HG03558 (cell line): ENCODE data around the gene LACTBL1.

Source experiments
- ATAC-seq: cut with Tn5 transposase; IDR thresholded peaks from one replicate; pipeline ENCODE4 v1.9.1; 2021; ENCODE audit warnings: moderate number of reproducible peaks; ENCODE audit not compliant: unreplicated experiment; ENCODE audit errors: extremely low read depth

LACTBL1 gene

DNA sequence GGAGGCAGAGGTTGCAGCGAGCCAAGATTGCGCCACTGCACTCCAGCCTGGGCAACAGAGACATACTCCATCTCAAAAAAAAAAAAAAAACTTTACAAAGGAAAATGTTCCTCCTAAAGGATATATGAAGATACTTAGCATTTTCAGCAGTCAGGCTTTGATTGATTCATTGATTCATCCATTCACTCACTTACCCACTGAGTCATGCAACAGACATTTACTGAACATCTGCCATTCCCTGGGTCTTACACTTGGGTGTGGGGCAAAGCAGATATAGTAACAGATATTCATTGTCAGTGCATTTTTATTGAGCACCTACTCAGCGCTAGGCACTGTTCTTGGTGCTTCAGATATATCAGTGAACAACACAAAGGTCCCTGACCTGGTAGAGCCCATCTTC lies 5.6 kb upstream of the LACTBL1 start:
- no peak for ATAC-seq

DNA sequence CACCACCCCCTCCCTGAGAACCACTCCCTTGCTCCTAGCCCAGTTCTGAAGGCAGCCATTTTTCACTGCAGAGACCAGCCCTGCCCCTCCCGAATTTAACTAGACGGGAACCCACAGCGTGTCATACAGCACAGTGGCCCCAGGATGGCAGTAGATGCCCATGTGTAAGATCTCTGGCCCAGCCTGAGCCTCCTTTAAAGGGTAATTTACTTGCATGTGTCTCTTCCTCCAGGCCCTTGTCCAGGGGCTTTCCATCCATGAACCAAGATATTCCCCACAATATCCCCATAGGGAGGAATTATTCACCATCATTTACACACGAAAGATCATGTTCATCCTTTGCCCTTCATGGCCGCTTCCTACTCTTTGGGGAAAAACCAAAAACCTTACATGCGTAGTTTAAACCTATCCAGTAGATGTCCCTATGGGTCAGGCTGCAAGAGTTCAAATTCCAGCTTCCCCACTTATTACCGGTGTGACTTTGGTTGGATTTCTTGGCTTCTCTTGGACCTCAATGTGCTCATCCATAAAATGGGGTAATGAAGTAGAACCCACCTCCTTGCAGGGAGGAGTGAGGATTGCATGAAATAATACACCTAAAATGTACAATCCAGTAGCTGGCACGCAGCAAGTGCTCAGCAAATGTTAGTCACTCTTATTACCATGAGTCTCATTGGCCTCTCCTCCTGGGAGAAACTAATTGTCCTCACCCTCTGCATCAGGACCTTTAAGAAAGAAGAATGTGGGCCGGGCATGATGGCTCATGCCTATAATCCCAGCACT lies 4.0 kb upstream of the LACTBL1 start:
- no peak for ATAC-seq

DNA sequence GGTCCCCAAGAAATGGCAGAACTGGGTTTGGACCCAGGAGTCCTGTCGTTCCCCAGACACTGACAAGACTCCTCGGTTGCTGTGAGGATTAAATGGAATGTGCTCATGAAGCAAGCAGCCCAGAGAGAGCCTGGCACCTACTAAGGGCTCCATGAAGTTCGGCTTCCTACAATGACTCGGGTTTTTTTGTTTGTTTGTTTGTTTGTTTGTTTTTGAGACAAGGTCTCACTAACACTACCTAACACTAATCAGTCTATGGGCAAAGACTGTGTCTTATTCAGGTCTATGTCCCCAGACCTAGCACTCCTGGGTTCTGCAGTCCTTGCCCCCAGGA lies 3.4 kb upstream of the LACTBL1 start:
- no peak for ATAC-seq

DNA sequence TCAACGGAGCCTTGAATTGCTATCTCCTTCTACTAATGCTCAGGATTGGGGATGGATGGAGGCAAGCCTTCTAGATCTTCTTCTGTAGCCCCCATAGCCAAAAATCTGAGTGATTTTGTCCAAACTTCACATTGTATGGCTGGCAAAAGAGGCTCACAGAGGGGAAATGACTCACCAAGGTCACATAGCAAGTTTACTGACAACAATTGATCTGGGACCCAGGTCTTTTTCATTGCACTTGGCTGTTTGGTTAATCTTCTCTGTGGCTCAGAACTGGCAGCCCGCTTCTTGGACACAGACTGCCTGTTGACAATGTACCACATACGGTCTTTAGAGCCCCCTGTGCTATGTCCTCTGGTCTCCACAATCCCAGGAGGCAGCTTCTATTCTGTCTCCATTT lies 3.0 kb upstream of the LACTBL1 start:
- ATAC-seq, result no peak

DNA sequence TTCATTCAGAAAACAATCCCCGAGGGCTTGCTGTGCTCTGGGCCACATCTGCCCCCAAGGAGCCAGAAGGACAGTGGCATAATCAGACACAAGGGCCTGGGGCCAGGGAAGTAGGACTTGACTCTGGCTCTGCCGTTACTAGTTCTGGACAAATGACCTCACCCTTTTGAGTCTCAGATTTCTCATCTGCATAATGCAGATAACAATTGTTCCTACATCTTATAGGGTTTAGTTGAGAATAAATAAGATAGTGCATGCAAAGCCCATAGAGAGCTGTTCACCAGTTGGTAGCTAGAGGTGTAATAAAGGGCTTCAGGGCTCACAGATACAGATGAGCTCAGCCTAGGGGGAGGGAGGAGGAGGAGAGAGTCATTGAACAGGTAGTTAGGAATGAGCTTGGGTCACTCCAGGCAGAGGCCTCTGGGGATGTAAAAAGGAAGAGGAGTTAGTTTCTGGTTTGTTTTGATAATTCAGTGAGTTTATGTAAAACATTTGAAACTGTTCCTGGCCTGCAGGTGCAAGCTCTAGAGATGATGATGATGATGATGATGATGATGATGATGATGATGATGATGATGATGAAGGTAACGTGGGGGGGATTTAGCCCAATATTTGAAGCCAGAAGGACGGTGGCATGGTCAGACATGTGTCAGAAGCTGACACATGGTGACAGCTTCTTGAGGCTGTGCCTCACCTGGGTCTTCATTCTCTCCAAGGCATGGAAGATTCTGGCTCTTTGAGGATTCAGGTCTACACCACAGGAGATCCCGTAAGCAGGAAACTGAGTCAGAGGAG lies 858 bp downstream of the LACTBL1 start:
- ATAC-seq, result no peak

GRCh38 chr1:22971161-22971560 lies 1.5 kb downstream of the LACTBL1 start:
- no peak for ATAC-seq

DNA sequence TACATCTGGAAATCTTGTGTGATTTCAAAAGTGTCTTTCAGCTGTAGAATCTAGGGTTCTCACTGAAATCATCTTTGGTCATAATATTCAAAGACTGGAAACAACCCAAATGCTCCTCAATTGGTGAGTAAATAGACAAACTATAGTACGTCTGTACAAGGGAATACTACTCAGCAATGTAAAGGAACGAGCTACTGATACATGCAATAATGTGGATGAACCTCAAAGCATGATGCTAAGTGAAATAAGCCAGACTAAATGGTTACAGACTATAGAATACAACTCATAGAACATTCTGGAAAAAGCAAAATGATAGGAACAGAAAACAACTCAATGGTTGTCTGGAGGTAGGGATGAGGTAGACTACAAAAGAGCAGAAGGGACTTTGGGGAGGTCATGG lies 2.6 kb downstream of the LACTBL1 start:
- ATAC-seq, result no peak

GRCh38 chr1:22969304-22969709 lies 3.4 kb downstream of the LACTBL1 start:
- ATAC-seq, result no peak

GRCh38 chr1:22967833-22968232 lies 4.8 kb downstream of the LACTBL1 start:
- ATAC-seq, result no peak

DNA sequence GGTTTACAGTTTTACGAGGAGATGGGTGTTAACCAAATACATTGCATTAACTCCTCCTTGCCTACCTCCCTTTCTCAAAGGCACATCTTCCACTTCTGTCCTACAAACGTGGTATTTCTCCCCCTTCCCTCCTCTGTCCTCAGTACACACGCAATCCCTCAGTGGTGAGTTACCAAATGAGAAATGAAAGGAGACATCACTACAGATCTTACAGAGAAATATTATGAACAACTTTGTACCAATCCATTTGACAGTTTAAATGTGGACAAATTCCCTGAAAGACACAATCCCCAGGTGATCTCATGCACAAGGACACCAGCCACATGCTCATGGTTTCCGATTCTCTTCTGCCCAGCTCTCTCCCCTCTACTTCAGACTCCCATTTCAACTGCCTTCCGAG lies 6.4 kb downstream of the LACTBL1 start:
- no peak for ATAC-seq

DNA sequence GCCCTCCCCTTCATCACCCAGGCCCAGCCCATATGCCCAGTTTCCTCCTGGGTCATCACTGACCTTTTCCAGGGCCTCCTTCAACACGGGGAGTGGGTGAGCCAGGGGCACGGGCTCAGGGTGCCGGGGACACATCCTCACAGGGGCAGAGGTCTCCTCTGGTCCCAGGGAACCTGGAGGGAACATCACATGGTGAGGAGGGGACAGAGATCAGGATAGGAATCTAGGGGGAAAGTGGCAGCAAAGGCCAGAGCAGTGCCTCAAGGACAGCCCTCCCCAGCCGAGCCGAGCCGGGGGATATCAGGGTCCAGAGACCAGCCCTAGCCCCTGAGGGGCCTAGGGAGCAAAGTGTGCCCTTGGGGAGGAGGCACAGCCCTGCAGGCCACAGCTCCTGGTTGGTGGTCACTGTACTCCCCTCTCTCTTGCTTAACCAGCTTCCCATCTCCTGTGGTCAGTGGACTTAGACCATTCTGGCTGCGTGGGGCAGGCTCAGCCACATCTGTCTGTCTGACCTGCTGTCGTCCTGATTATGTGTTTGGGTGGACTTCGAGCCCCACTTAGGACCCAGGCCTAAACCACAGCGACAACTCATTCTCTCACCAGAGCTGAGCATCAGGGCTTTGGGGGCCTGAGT lies 9.5 kb downstream of the LACTBL1 start:
- ATAC-seq, result no peak

DNA sequence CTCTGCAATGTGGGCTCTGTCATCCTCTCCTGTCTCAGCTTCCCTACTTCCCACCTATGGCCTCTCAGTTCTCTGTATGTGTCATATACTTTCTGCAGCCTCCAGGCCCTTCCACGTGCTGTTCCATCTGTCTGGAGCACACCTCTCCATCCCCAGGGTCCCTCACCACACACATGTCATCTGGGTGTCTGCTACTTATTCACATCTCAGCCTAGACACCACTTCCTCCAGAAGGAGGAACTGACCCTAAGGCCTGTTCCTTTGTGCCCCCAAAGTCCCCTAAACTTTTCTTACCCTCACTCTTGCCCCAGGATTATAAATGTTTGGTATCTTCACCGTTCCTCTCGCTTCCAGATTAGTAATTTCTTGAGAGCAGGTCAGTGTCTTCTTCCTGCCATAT lies 10.1 kb downstream of the LACTBL1 start:
- ATAC-seq, result no peak

GRCh38 chr1:22959545-22960360 lies 12.9 kb downstream of the LACTBL1 start:
- no peak for ATAC-seq

DNA sequence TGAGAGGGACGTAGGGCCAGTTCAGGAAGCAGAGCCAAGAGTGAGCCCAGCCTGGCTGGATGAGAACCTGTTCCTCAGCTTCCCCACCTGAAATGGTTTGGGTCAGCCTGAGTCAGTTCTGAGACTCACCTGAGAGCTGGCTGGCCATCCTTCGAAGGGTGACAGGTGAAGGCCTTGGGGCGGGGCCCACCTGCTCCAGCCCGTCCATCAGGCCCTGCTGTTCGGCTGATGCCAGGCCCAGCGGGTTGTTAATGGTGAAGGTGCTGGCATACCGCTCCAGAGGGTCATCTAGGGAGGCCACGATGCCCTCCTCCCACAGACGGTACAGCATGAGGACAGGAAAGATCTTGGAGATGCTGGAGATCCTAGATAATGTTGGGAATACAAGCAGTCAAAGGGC lies 14.1 kb downstream of the LACTBL1 start:
- ATAC-seq, result no peak

DNA sequence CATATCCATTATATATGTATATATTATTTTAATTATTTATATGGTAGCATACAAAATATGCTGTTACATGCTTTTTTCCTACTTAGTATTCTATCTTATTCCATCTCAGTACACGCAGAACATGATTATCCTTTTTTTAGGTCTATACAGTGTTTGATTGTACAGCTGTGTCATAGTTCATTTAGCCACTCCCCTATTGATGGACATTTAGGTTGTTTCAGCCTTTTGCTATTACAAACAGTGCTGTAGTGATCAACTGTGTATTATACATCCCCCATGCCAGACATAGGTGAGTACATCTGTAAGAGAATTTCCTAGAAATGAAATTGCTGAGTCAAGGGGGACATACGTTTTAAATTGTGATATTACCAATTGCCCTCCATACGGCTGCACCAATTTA lies 15.6 kb downstream of the LACTBL1 start:
- no peak for ATAC-seq

DNA sequence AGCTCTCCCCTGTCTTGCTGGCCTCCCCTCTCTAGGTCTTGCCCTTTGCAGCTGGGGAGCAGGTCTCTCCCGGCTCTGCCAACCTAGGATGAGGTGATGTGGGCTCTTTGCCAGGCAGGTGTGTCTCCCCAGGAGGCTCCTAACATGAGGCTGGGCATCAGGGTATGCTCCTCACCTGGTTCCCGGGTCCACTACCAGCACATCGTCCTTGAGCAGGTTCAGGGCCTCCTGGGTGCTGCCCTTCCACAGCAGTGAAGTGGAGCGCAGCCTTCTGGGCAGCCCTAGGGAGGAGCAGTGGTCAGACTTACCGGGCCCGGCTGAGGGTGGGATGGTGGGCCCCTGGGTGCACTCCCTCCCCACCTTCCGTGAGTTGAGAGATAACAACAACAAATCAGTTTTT lies 17.5 kb downstream of the LACTBL1 start:
- ATAC-seq, result no peak

GRCh38 chr1:22953740-22954141 lies 18.9 kb downstream of the LACTBL1 start:
- ATAC-seq, result no peak

GRCh38 chr1:22953057-22953739 lies 19.5 kb downstream of the LACTBL1 start:
- ATAC-seq, result no peak

GRCh38 chr1:22952694-22953056 lies 20.0 kb downstream of the LACTBL1 start:
- no peak for ATAC-seq

GRCh38 chr1:22951796-22952195 lies 20.9 kb downstream of the LACTBL1 start:
- ATAC-seq, result no peak
